Kidney epithelial cell (primary cell): ENCODE results near the gene DST. TPM values are rescaled to one million over a fixed set of nuclear protein-coding genes. Genes with fewer than 3 reads are reported as not detected.

ENCODE experiments used
- DNase-seq: peaks from one replicate; pipeline ENCODE4 v3.0.0-alpha.2; 2010; ENCODE audit warnings: low read depth
- H3K27me3 ChIP-seq: 2 replicates; pipeline ENCODE4 v1.6.0; 2011; ENCODE audit warnings: low read length; ENCODE audit not compliant: control insufficient read depth, insufficient read depth
- H3K36me3 ChIP-seq: 2 replicates; pipeline ENCODE4 v1.5.1; 2011; ENCODE audit warnings: low read length; ENCODE audit not compliant: control insufficient read depth, insufficient read depth
- H3K4me3 ChIP-seq: 2 replicates; pipeline ENCODE4 v1.5.1; 2011; ENCODE audit warnings: low read depth, mild to moderate bottlenecking, control low read depth, low read length
- total RNA-seq: library from RNA; depleted of rRNA; stranded (reverse); fragments of >200 nt; gene quantifications from 2 replicates; pipeline ENCODE4 v1.2.3, GENCODE V29; 2015
- TF ChIP-seq, protein P1 (sequence below): IDR thresholded peaks from 2 replicates; pipeline ENCODE4 v1.5.1; 2011; ENCODE audit warnings: mild to moderate bottlenecking, moderate library complexity, low read length, control low read depth, inconsistent platforms; ENCODE audit not compliant: insufficient read depth, poor library complexity, severe bottlenecking

Gene DST
- total RNA-seq, 1 donor from 2014 or later, result 91.3 TPM

DNA sequence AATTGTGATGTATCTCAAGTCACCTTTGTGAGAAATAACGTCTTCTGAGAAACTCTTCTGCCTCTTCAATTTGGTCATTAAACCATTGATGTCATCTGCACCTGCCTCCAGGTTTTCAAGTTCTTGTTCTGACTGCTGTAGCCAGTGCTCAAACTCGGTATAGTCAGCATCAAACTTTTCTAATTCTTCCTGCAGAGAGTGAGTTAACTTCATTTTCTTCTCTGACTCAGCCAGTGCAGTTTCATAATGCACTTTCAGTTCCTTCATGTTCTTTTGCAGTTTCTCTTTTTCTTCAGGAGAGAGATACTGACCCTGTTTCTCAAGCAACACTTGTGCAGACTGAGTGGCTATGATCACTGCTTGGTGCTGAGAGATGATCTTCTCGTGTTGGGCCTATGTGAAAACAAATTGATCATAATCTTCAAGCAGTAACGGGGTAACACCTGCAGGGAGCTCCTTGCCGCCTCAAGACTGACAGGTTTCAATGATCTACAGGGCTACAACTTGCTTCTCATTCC, 48.8 kb downstream of the DST start:
- H3K36me3 ChIP-seq, result peaks cover 3% of the 10 kb centered on the region
- DNase-seq, result no peak
- H3K4me3 ChIP-seq, result no peak overlapping the region
- TF ChIP-seq, protein P1, sequence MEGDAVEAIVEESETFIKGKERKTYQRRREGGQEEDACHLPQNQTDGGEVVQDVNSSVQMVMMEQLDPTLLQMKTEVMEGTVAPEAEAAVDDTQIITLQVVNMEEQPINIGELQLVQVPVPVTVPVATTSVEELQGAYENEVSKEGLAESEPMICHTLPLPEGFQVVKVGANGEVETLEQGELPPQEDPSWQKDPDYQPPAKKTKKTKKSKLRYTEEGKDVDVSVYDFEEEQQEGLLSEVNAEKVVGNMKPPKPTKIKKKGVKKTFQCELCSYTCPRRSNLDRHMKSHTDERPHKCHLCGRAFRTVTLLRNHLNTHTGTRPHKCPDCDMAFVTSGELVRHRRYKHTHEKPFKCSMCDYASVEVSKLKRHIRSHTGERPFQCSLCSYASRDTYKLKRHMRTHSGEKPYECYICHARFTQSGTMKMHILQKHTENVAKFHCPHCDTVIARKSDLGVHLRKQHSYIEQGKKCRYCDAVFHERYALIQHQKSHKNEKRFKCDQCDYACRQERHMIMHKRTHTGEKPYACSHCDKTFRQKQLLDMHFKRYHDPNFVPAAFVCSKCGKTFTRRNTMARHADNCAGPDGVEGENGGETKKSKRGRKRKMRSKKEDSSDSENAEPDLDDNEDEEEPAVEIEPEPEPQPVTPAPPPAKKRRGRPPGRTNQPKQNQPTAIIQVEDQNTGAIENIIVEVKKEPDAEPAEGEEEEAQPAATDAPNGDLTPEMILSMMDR, result no peak
- H3K27me3 ChIP-seq, result no peaks in the 10 kb centered on the region

DNA sequence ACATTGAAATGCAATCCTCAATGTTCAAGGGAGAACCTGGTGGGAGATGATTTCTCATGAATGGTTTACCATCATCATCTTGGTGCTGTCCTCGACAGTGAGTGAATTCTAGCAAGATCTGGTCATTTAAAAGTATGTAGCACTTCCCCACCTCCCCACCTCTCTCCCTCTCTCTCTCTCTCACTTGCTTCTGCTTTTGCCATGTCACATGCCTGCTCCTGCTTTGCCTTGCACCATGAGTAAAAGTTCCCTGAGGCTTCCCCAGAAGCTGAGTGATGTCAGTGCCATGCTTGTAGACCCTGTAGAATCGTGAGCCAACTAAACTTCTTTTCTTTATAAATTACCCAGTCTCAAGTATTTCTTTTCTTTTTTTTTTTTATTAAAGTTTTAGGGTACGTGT, 60.5 kb downstream of the DST start:
- TF ChIP-seq, protein P1, result no peak
- H3K36me3 ChIP-seq, result peaks cover 1% of the 10 kb centered on the region
- no peaks in the 10 kb centered on the region for H3K27me3 ChIP-seq
- no peak for DNase-seq
- no peak overlapping the region for H3K4me3 ChIP-seq

DNA sequence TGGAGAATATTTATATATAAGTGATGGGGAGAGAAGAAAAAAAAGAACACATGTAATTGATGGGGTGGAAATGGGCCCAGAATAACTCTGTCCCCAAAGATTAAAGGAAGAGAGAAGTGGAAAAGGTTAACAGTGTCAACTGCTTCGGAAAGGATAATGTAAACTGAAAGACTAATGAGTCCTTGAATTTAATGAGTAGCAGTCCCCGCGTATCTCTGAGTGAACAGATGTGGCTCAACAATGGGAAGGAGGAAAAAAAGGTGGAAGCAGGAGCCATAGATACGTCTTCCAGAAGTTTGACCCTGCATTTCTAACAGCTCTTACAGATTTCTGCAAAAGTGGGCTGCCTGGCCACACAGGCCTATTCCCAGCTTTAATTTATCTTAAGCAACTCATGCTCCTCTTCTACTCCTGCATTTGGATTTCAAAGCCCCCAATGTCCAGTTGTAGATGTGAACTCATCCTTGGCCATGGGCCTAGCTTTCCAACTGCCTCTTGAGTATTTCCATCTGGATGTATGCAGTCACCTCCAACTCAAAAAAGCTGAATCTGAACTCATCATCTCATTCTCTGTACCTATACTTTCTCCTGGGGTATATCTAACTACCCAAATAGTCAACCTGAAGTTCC, 61.3 kb downstream of the DST start:
- no peaks in the 10 kb centered on the region for H3K27me3 ChIP-seq
- no peak overlapping the region for H3K4me3 ChIP-seq
- H3K36me3 ChIP-seq, result peaks cover 1% of the 10 kb centered on the region
- DNase-seq, result no peak
- TF ChIP-seq, protein P1, result no peak

DNA sequence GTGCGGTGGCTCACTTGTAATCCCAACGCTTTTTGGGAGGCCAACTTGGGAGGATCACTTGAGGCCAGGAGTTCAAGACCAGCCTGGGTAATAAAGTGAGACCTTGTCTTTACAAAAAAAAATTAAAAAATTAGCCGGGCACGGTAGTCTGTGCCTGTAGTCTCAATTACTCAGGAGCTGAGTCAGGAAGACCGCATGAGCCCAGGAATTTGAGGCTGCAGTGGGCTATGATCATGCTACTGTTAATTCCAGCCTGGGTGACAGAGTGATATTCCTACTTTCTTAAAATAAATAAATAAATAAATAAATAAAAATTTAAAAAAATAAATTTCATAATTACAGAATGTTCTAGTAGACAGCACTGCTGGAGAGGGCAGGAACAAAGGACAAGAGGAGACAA, 62.4 kb downstream of the DST start:
- H3K4me3 ChIP-seq, result no peak overlapping the region
- no peaks in the 10 kb centered on the region for H3K27me3 ChIP-seq
- TF ChIP-seq, protein P1, result no peak
- H3K36me3 ChIP-seq, result peaks cover 1% of the 10 kb centered on the region
- no peak for DNase-seq

DNA sequence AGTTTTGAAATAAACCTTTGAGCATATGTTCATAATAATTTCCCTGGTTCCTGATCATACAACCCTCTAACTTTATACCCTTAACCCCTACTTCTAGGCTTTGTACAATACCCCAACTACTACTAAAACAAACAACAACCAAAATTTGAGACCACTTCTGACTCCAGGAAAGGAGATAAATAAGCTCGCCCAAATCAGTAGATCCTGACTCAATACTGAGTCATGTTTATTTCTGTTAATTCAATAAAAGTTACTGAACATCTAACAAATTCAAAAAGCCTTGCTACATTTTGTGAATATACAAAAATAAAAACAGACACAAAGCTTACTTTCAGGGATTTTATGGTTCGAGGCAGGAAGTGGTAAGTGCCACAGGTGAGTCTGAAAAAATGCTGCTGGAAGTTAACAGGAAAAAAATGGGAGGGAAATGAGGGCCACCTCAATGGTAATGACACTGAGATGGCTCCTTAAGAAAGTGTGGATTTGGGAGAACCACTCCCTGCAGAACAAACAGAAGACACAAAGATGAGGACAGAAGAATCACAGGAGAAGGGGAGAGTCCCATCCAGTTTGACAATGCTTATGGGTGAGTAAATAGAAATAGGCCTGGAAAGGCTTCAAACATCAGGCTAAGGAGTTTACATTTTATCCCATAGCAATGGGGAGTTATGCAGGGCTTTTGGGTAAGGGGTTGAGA, 63.4 kb downstream of the DST start:
- DNase-seq, result no peak
- Histone ChIP-seq H3K27me3 (no peaks in the 10 kb centered on the region), H3K4me3 (no peak overlapping the region), H3K36me3 (peaks cover 1% of the 10 kb centered on the region)
- TF ChIP-seq, protein P1, result no peak
